IMR-90 (cell line): ENCODE measurements around the gene TMEM163. TPM values are rescaled to one million over a fixed set of nuclear protein-coding genes. Genes with fewer than 3 reads are reported as not detected.

Experiments used
- ATAC-seq: fragments of 200-7000 bp; cut with Tn5 transposase; 2 replicates; pipeline ENCODE4 v1.9.1; 2020; ENCODE audit warnings: low read depth, mild to moderate bottlenecking, moderate library complexity
- BruUV-seq: library from RNA; stranded (reverse); fragments of 400-500 nt; replicated peaks from 2 replicates; lab custom pipeline; 2021; lab: Mats Ljungman, UMichigan
- CTCF ChIA-PET: fragments of 300-600 bp; formaldehyde crosslinking; extraction: SDS; loops from one replicate; lab custom pipeline; 2021; ENCODE audit warnings: antibody characterized with exemption; lab: Yijun Ruan, JAX
- POLR2A ChIA-PET: fragments of 300-600 bp; sonication (Branson Sonifier 250); formaldehyde crosslinking; loops from one replicate; lab custom pipeline; 2022; ENCODE audit warnings: antibody characterized with exemption; ENCODE audit not compliant: unreplicated experiment; lab: Charles Lee
- DNase-seq: peaks from one replicate; pipeline ENCODE4 v3.0.0; 2013
- H2AFZ ChIP-seq: replicated peaks from 2 replicates; pipeline ENCODE3; 2013; ENCODE audit warnings: low read length, mild to moderate bottlenecking; ENCODE audit not compliant: poor library complexity
- H2AK5ac ChIP-seq: 2 replicates; pipeline ENCODE4 v1.6.1; 2013; ENCODE audit warnings: low read depth, low read length, inconsistent platforms
- H2AK9ac ChIP-seq: replicated peaks from 2 replicates; pipeline ENCODE3; 2013; ENCODE audit warnings: mild to moderate bottlenecking, low read depth, low read length, moderate library complexity; ENCODE audit not compliant: poor library complexity
- H2BK120ac ChIP-seq: 2 replicates; pipeline ENCODE4 v1.6.1; 2013; ENCODE audit warnings: low read depth, low read length, inconsistent platforms
- H2BK15ac ChIP-seq: 3 replicates; pipeline ENCODE4 v1.6.1; 2013; ENCODE audit warnings: low read depth, low read length, inconsistent platforms
- H2BK20ac ChIP-seq: 2 replicates; pipeline ENCODE4 v1.6.1; 2013; ENCODE audit warnings: low read depth, mild to moderate bottlenecking, inconsistent platforms, low read length, moderate library complexity
- H2BK5ac ChIP-seq: 2 replicates; pipeline ENCODE4 v1.6.1; 2013; ENCODE audit warnings: mild to moderate bottlenecking, low read depth, low read length, inconsistent platforms; ENCODE audit not compliant: poor library complexity, severe bottlenecking
- H3K14ac ChIP-seq: replicated peaks from 2 replicates; pipeline ENCODE4 v1.6.1; 2013; ENCODE audit warnings: low read depth, low read length, inconsistent platforms
- H3K18ac ChIP-seq: 2 replicates; pipeline ENCODE4 v1.6.1; 2013; ENCODE audit warnings: low read depth, low read length, control low read depth
- H3K23ac ChIP-seq: 2 replicates; pipeline ENCODE4 v1.6.1; 2013; ENCODE audit warnings: low read depth, low read length, inconsistent platforms
- H3K27ac ChIP-seq: 2 replicates; pipeline ENCODE4 v1.5.1; 2013; ENCODE audit warnings: mild to moderate bottlenecking, control low read depth, low read length; ENCODE audit not compliant: insufficient read depth
- H3K27me3 ChIP-seq: 2 replicates; pipeline ENCODE4 v1.6.1; 2013; ENCODE audit warnings: low read length; ENCODE audit not compliant: control insufficient read depth, insufficient read depth
- H3K36me3 ChIP-seq: 2 replicates; pipeline ENCODE4 v1.6.1; 2013; ENCODE audit warnings: low read length, mixed read lengths; ENCODE audit not compliant: control insufficient read depth, insufficient read depth
- H3K4ac ChIP-seq: 2 replicates; pipeline ENCODE4 v1.6.1; 2013; ENCODE audit warnings: low read depth, low read length, inconsistent platforms
- H3K4me1 ChIP-seq: 2 replicates; pipeline ENCODE4 v1.6.1; 2013; ENCODE audit warnings: low read length, mixed read lengths; ENCODE audit not compliant: control insufficient read depth, insufficient read depth
- H3K4me2 ChIP-seq: 2 replicates; pipeline ENCODE4 v1.6.1; 2013; ENCODE audit warnings: low read depth, mild to moderate bottlenecking, control low read depth, low read length, moderate library complexity
- H3K4me3 ChIP-seq: 2 replicates; pipeline ENCODE4 v1.5.1; 2013; ENCODE audit warnings: low read depth, mild to moderate bottlenecking, control low read depth, low read length, moderate library complexity; ENCODE audit not compliant: insufficient read depth
- H3K56ac ChIP-seq: 2 replicates; pipeline ENCODE4 v1.6.1; 2013; ENCODE audit warnings: low read length, inconsistent platforms; ENCODE audit not compliant: insufficient read depth; ENCODE audit errors: extremely low read depth
- H3K79me1 ChIP-seq, 2 experiments: 2 replicates each; pipeline ENCODE4 v1.6.1; 2013; ENCODE audit warnings: low read length in 2 of 2, inconsistent platforms in 1 of 2, low read depth in 1 of 2
- H3K9ac ChIP-seq: 2 replicates; pipeline ENCODE4 v1.6.1; 2013; ENCODE audit warnings: low read depth, low read length, control low read depth
- H3K9me1 ChIP-seq: 2 replicates; pipeline ENCODE4 v1.6.1; 2013; ENCODE audit warnings: low read length, inconsistent platforms; ENCODE audit not compliant: insufficient read depth
- H3K9me3 ChIP-seq: 2 replicates; pipeline ENCODE4 v1.6.1; 2013; ENCODE audit warnings: low read length; ENCODE audit not compliant: control insufficient read depth, insufficient read depth
- H4K20me1 ChIP-seq: 2 replicates; pipeline ENCODE4 v1.6.1; 2013; ENCODE audit warnings: low read length, inconsistent platforms; ENCODE audit not compliant: insufficient read depth
- H4K5ac ChIP-seq: 2 replicates; pipeline ENCODE4 v1.6.1; 2013; ENCODE audit warnings: mild to moderate bottlenecking, low read depth, low read length, control low read depth
- H4K8ac ChIP-seq, 2 experiments: 2 replicates each; pipeline ENCODE4 v1.6.1; 2013; ENCODE audit warnings: low read depth in 2 of 2, low read length in 2 of 2, control low read depth in 1 of 2, inconsistent platforms in 1 of 2
- H4K91ac ChIP-seq: 2 replicates; pipeline ENCODE4 v1.6.1; 2013; ENCODE audit warnings: low read depth, low read length, inconsistent platforms; ENCODE audit not compliant: insufficient read depth
- BHLHE40 ChIP-seq: fragments of 150-350 bp; IDR thresholded peaks from 2 replicates; pipeline ENCODE4 v1.6.1; 2016; ENCODE audit warnings: mild to moderate bottlenecking, low read depth, low read length
- CEBPB ChIP-seq: IDR thresholded peaks from 2 replicates; pipeline ENCODE4 v1.6.1; 2012; ENCODE audit warnings: low read depth, low read length, improper control_type of control experiment
- CHD1 ChIP-seq: IDR thresholded peaks from 2 replicates; pipeline ENCODE4 v1.6.1; 2012; ENCODE audit warnings: low read depth, low read length, improper control_type of control experiment
- CTCF ChIP-seq: conservative IDR thresholded peaks from 2 replicates; pipeline ENCODE4 v1.5.1; 2012; ENCODE audit warnings: mild to moderate bottlenecking, low read depth, low read length, improper control_type of control experiment
- FOS ChIP-seq: fragments of 150-350 bp; IDR thresholded peaks from 2 replicates; pipeline ENCODE4 v1.6.1; 2016; ENCODE audit warnings: low read depth, low read length
- MAFK ChIP-seq: IDR thresholded peaks from 2 replicates; pipeline ENCODE4 v1.6.1; 2012; ENCODE audit warnings: low read depth, low read length, improper control_type of control experiment
- NFE2L2 ChIP-seq: fragments of 150-350 bp; IDR thresholded peaks from 2 replicates; pipeline ENCODE4 v1.6.1; 2016; ENCODE audit warnings: low read depth, mild to moderate bottlenecking, low read length
- POLR2A ChIP-seq: IDR thresholded peaks from 2 replicates; pipeline ENCODE4 v1.6.1; 2012; ENCODE audit warnings: mild to moderate bottlenecking, low read depth, low read length
- RAD21 ChIP-seq: IDR thresholded peaks from 2 replicates; pipeline ENCODE4 v1.6.1; 2012; ENCODE audit warnings: low read length, improper control_type of control experiment
- RCOR1 ChIP-seq: IDR thresholded peaks from 2 replicates; pipeline ENCODE4 v1.6.1; 2012; ENCODE audit warnings: mild to moderate bottlenecking, low read length, improper control_type of control experiment; ENCODE audit not compliant: insufficient replicate concordance
- RFX5 ChIP-seq: IDR thresholded peaks from 2 replicates; pipeline ENCODE4 v1.8.0; 2012; ENCODE audit warnings: low read depth, mild to moderate bottlenecking, low read length, moderate library complexity
- USF2 ChIP-seq: fragments of 150-350 bp; IDR thresholded peaks from 2 replicates; pipeline ENCODE4 v1.6.1; 2017; ENCODE audit warnings: mild to moderate bottlenecking, antibody characterized with exemption, low read length, low read depth
- WGBS, 2 experiments: methylation state at CpG; one replicate each; pipeline versions ENCODE4 v1.1.5 to v1.1.7; 2013; ENCODE audit warnings: missing lambda C conversion rate in 2 of 2; ENCODE audit not compliant: insufficient read length in 1 of 2; ENCODE audit errors: extremely low coverage in 2 of 2; 5-methylcytosine and 5-hydroxymethylcytosine counted together
- dilution Hi-C: fragments of 300-500 bp; cut with HindIII; formaldehyde crosslinking; loops from one replicate; pipeline ENCODE4 v1.14.3; 2018; ENCODE audit warnings: low sequenced_read_pairs; ENCODE audit not compliant: unreplicated experiment
- in situ Hi-C: fragments of 300-500 bp; cut with MboI; formaldehyde crosslinking; loops from 3 replicates; pipeline ENCODE4 v1.14.3; 2019; ENCODE audit warnings: low sequenced_read_pairs, inconsistent platforms, mixed read lengths
- intact Hi-C: fragments of 100-400 bp; cut with micrococcal nuclease; formaldehyde crosslinking; loops from 2 replicates; pipeline ENCODE4 v1.10.0; 2022
- polyA plus RNA-seq, 3 experiments: library from polyadenylated mRNA; depleted of rRNA; stranded (reverse); fragments of >200 nt; gene quantifications; 2 replicates each; pipeline ENCODE4 v1.2.3, GENCODE V29; 2012; ENCODE audit warnings: low replicate concordance in 1 of 3
- total RNA-seq: library from RNA; depleted of rRNA; stranded (reverse); fragments of >200 nt; gene quantifications from 2 replicates; pipeline ENCODE4 v1.2.3, GENCODE V29; 2012

TMEM163 gene
- total and polyA plus RNA-seq, 2 of the 4 experiments (the other 2 are of a cell fraction): not detected

DNA sequence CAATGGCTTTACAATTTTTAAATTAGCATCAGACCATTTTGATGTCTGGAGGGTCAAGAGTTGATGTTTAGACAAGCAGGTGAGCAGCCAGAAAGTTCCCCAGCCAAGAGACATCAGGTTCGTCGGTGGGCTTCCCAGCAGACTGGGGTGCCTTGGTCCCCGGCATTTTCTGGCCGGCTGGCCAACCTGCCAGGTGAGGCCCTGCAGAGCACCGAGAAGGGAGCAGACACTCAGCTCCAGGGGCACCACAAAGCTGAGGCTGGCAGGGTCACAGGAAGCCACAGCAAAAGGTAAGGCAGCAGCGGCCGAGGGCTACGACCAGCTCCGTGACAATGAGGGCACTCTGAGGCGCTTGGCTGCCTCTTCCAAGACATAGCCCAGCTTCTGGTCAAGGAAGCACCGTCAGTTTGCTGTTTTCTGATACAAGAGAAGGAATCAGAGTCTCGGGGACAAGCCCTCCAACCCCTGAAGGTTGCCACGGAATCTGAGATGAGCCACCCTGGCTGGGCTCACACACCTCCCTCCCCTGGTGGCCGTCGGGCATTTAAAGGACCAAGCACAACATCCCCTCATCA lies 235.9 kb downstream of the TMEM163 start:
- H4K91ac ChIP-seq: no peak overlapping the region
- ATAC-seq: no peak
- H3K36me3 ChIP-seq: no peaks in the 10 kb centered on the region
- H3K14ac ChIP-seq: no peak overlapping the region
- no peak overlapping the region for H2AFZ ChIP-seq
- no peaks in the 10 kb centered on the region for H3K9me1 ChIP-seq
- H3K27ac ChIP-seq: no peak overlapping the region
- H2AK9ac ChIP-seq: no peak overlapping the region
- H3K79me1 ChIP-seq: no peaks in the 10 kb centered on the region
- dilution Hi-C loops (no loop called here), intact Hi-C loops (no loop called here), in situ Hi-C loops (no loop called here)
- H3K4ac ChIP-seq: no peak overlapping the region
- no peak overlapping the region for H4K5ac ChIP-seq
- DNase-seq: no peak
- H3K9me3 ChIP-seq: no peaks in the 10 kb centered on the region; the same call in 1 of the 2 replicates
- TF ChIP-seq RAD21 (no peak), MAFK (no peak), CTCF (no peak), USF2 (no peak), BHLHE40 (no peak), CHD1 (no peak), NFE2L2 (no peak), POLR2A (no peak), FOS (no peak), RCOR1 (no peak), CEBPB (no peak), RFX5 (no peak)
- H2BK15ac ChIP-seq: no peak overlapping the region
- H3K56ac ChIP-seq: no peak overlapping the region
- no peak overlapping the region for H3K4me3 ChIP-seq
- no peak overlapping the region for H3K18ac ChIP-seq
- H3K27me3 ChIP-seq: peaks cover 10% of the 10 kb centered on the region; the same call in 1 of the 2 replicates
- BruUV-seq: no TSS peak
- H2AK5ac ChIP-seq: no peak overlapping the region
- no peak overlapping the region for H3K23ac ChIP-seq
- no peak overlapping the region for H3K4me2 ChIP-seq
- no peak overlapping the region for H2BK120ac ChIP-seq
- 79% methylated on average over 11 of the region's 15 CpGs; no CpG with 5 or more reads in 1 of the 2 experiments for WGBS, 2 experiments
- no peak overlapping the region for H2BK20ac ChIP-seq
- no peaks in the 10 kb centered on the region for H3K4me1 ChIP-seq
- ChIA-PET CTCF (no interaction called here), POLR2A (no interaction called here)
- no peak overlapping the region for H3K9ac ChIP-seq
- H4K8ac ChIP-seq: no peak overlapping the region
- no peak overlapping the region for H2BK5ac ChIP-seq
- H4K20me1 ChIP-seq: no peaks in the 10 kb centered on the region
